DMS 273 (cell line): Measurements from ENCODE around the gene SLC6A8.

Experiments used
- DNase-seq: peaks from one replicate; lab custom pipeline; 2025; ENCODE audit not compliant: unreplicated experiment; lab: John Stamatoyannopoulos, UW

SLC6A8 gene

DNA sequence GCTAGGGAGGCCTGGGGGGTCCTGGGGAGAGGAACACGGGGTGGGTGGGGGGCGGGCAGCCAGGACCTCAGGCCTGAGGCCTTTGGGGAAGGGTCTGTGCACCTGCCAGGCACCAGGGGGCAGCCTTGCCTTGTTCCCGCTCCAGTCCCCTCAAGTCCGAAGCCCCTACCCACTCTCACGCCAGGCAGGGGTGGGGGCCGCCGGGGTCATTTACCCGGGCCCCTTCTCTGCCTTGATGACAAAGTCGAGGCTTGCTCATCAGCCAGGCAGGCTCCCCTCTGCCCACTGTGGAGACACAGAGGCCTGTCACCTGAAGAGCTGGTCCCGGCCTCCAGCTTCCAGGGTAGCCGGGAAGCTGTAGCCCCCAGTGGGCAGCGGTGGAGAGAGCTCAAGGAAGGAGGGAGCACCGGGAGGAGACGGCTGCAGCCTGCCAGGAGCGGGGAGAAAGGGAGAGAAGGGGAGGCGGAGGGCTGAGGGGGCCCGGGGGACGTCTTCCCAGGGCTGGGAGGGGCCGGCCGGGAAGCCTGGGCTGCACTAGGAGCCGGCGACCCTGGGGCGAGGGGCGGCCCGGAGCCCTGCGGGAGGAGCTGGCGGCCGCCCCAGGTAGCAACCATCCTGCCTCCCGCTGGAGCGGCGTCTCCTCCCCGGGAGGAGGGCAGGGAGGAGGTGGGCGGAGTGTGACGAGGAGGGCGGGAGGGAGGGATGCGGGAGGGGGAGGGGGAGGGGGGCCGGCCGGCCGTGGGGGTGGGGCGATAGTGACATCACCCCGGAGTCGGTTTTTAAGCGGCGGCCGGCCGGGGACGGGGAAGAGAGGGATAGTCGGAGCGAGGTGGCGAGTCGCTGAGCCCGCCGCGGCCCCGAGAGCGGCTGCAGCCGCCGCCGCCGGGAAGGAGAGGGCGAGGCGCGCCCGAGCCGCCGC is at the start of gene SLC6A8:
Gene SLC6A8, plus strand, starts transcription at position 806 of the 919 bp plus-strand sequence. CDS start 649 bp downstream, outside the sequence.
- peak; percentile 85 for DNase-seq

DNA sequence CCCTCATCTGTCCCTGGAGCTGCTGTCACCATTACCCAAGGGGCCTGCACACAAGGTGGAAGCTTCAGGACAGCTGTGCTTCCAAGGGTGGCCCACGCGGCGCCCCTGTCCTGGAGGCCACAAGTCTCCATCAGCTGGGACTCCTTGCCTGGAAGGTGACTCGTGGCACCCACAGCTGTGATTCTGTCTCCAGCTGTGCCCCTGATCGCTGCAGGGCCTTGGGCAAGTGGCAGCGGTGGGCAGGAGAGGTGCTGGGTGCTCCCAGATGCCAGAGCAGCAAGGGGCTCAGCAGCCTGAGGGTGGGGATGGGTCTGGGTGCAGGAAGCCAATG is 49.7 kb upstream of the SLC6A8 start:
- DNase-seq: no peak

DNA sequence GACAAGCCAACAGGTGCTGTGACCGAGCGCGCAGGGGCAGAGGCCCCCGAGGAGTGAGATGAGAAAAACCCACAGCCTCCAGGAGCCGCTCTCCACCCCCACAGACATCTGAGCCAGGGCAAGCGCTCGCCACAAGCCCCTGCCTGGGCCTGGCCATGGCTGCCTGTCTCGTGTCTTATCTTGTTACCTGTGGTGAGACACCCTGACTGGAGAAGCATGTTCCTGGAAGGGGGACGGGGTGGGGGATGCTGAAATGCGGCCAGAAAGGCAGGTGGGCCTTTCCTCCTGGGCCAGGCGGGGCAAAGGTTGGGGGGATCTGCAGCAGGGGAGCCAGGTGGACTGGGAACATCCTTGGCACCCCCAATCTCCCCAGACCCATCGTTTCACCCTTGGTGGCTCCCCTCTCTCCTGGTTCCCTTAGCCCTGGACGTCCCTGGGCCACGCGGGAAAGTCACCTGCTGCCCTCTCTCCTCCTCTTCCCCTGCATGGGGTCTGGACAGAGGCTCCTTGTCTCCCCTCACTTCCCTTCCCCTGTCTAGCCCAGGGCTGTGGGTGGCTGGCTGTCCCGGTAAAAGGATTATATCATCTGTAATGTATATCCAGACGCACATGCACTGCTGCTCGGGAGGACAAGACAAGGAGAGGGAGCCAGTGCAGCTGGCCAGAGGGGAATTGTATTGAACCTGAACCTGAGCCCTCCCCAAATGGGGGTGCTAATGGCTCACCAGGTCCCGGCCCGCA is 49.1 kb upstream of the SLC6A8 start:
- DNase-seq: no peak

DNA sequence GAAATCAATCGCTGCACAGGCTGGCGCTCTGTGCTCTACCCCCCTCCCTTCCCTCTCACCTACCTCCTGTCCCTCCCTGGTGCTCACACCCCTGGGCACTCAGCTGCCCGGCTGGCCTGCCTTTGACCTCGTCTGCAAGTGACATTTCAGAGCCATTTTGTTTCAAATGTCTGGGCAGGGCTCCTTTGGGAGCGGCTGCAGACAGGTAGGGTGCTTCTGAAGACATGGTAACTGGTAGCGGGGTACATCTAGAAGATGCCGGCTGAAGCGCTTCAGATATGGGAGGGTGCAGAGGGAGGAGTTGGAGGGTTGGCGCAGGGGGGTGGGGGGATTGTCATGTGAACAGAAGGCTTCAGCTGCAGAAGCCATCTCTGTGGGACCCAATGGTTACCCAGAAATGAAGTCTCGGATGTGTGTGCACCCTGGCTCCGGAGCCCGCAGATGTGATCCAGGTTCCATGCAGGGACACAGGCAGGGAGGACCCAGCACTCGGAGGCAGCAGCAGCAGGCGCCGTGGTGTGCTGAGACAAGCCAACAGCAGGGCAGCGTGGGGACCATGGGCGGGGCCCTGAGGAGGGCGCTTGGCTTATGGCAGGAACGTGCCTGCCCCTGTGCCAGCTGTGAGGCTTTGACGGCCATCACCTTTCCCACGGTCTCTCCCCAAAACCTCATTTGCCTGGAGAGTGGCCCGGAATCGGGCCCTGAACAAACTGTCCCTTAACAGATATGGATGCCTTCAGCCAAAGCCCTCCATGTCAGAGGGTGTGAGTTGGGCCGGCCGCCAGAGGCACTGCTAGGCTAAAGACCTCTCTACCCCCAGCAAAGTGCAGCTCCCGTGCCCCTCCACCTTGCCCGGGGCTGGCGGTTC is 48.3 kb upstream of the SLC6A8 start:
- peak; percentile 70 for DNase-seq

DNA sequence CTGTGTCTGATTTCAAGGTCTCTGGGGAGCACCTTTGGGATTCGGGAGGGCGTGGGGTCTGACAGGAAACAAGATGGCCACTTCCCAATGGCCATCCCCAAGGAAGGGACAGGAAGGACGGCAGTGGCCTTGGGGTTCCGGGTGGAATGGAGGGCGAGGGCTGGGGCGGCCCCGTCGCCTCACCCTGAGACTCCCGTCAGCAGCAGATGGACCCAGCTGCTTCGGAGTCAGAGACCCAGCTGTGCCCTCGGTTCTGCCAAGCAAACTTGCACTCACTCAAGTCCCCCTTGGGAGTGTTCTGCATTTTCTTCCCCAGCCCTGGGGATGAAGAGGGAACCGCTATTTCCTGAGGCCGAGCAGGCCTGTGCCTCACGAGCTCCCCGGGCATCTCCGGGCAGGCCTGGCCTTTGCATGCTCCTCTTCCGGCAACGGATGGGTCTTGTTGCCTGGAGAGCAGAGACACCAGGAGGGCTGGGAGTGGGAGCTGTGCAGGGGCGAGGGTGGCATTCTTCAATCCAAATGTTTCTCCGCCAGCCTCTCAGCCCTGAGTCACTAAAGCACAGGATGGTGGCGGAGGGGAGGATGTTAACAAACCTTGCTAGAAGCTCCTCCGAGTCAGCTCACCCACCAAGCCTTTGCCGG is 47.6 kb upstream of the SLC6A8 start:
- peak; percentile 83 for DNase-seq

DNA sequence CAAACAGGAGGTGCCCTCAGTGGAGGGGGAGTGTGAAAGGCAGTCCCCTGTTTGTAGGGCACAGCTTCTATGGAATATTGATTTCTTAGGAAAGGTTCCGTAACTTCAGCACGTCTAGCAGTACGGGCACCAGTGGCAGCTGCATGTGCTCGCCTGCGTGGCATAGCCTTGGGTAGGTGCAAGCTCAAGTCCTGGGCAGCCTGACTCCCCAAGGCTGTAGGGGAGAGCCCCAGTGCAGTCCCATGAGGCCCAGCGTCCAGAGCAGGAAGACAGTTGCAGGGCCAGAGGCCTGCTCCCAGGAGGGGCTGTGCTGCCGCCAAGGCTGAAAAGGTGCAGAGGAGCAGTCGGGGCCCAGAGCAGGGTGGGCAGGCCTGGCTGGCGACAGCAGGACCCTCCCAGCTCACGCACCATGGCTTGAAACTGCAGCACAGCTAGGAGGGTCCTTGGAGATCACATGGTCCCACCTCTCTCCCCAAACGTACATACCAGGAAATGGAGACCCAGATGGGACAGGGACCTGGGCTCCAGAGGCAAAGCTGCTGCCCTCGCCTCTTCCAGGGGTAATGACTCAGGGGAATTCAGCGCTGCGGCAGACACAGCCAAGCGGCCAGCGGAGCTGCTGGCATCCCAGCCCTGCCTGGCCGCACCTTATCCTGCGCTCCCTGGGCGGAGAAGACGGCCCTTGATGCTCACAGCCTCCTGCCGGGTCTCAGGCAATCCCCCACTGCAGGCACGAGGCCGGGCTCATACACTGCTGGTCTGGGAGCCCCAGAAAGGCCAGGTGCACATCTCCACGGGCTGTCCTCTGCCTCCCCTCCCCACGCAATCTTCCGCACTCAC is 46.8 kb upstream of the SLC6A8 start:
- no peak for DNase-seq

DNA sequence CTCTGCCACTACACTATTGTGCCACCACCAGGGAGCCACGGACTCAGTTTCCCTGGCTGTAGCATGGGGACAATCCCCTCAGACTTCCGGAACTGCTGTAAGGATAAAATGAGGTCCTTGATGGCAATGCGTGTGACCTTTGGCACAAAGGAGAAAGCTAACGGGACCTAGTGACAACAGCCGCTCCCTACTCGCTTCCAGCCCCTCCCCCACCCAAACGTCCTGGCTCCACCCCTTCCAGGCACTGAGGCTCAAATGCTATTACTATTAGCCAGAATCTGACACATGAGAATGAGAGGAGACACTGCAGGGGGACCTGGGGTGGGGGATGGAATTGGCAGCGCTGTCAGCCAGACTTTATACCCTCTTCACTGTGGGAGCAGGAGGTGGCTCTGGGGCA is 46.1 kb upstream of the SLC6A8 start:
- no peak for DNase-seq

DNA sequence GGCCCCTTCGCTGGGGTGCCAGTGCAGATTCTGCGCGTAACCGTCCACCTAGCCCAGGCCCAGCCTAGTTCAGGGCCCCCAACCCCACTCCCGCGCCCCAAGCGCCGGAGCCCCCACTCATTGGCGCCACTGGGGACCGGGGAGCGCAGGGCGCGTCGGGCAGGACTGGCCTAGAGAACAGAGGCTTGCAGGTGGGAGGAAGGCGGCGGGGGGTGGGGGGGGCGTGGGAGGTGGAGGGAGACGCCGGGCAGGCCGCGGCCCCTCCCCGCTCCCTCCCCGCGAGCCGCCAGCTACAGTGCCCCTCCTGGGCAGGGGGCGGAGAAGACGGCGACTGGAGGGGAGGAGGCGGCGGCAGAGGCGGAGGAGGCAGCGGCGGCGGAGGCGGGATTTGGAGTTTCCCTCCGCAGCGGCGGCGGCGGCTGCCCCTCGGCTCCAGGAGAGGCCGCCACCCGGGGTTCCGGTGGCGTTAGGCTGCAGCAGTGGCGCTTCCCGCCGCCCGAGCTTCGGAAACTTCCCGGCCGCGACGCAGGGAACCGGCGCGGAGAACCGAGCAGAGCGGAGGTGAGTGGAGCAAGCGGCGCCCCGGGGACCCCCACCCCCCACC is 45.6 kb upstream of the SLC6A8 start:
- DNase-seq: peak; percentile 64

DNA sequence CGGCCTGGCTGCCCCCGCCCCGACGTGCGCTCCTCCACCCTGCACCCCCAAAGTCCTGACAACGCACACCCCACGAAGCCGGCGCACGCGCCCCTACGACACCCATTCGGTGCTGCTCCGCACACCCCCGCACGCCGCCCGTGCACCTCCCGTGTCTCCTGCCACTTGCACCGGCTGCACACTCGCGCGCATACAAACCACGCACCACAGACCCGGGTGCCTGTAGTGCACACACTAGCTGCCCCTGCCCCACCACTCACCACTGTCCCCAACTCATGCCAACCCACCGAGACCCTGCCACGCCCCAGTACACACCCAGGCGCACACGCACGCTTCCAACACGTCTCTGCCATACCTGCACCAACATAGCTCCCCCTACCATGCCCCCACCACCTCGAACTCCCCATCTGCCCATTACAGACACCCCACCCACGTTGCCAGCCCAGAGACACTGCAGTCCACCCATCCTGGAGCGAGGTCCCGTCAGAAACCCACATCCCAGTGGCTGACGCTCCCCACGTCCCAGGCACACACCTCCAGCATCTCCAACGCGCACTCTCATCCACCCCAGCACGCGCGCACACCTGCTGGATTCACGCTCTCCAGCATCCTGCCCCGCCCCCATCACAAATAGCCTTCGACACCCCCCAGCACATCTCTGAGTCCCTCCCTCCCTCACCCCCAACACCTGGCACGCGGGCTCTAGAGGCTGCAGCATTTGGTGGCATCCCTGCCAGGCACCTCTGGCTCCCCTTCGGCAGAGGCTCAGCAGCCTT is 44.9 kb upstream of the SLC6A8 start:
- peak; percentile 45 for DNase-seq

DNA sequence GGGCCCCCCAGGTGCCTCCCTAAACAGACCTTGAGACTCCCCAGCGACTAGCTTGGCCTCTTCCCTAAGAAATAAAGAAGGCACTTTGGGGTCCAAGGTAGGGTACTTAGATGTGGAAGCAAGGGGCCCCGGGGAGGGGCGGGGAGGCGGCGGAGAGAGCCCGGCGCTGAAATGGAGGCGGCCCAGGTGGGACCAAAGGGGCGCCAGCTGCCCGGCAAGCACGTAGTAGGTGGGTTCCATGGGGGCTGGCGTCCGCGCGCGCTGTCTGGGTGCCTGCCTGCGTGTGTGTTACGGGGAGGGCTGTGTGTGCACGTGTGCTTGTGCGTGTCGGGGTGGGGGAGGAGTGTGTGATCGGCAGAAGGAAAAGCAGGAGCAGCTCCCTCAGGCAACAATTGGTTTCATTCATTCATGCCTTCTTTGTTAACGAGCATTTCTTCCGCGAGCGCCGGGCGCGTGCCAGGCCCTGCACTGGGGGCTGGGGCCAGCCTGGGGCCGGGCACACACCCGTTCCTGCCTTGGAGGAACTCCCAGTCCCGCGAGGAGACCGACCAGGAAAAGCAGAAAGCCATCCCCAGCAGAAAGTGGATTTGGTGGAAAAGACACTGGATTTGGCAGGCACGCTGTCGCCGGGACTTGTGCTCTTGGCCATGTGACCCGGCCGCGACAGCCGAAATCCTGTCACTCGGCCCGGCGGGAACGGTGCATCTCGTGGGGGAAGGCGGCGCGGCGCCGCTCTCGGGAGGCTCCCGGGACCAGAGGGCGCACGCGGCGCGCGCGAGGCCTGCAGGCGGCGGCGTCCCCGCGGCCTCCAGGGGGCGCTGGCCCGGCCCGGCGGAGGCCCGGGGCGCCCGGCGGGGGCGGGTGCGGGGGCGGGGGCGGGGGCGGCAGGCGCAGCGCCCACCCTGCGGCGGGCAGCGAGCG is 44.0 kb upstream of the SLC6A8 start:
- peak; percentile 69 for DNase-seq

DNA sequence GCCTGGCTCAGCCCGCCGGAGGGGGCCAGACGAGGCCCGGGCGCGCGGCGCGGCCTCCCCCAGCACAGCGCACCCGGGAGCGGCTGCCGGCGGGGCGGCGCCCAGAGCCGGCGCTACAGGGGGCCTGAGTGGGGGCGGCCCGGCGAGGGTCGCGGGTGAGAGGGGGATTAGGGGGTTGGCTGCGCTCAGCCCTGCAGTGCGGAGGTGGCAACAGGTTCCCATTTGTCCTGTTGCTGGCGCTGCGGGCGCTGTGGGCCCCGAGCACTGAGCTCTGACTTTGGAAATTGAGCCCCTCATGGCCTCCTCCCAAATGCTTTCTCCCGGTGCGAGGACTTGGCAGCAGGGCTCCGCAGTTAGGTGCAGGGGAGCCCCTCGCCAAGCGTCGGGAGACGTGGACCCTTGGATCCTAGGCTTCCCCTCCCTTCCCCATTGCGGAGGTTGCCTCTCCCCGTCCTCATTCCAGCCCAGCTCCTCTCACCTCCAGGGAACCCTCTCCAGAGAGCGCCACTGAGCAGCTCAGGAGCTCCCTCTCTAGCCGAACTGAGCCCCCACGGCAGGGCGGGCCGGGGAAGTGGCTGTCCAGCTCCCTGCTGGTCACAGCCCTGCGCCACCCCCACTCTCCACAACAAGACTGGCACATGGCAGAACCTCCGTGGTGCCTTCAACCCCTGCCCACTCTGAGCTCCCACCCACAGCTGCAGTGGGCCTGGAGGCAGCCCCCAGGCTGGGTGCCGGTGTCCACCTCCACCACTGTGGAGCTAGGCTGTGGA is 43.2 kb upstream of the SLC6A8 start:
- peak; percentile 52 for DNase-seq

DNA sequence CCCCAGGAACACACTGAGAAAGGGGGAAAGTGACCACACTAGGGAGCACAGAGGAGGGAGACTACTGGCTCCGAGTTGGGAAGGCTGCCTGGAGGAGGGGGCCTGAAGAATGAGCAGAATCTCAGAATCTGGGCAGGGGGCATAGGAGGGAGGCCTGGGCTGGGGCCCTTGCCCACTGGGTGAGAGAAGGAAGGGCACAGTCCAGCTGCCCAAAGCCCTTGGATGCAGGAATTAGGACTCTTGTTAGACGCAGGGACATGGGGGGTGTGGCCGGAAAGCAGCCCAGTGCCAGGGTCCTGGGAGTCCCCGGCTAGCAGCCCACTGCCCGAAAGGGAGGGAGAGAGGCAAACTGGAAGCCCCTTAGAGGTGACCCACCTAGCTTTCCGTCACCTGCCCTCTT is 42.6 kb upstream of the SLC6A8 start:
- DNase-seq: no peak

DNA sequence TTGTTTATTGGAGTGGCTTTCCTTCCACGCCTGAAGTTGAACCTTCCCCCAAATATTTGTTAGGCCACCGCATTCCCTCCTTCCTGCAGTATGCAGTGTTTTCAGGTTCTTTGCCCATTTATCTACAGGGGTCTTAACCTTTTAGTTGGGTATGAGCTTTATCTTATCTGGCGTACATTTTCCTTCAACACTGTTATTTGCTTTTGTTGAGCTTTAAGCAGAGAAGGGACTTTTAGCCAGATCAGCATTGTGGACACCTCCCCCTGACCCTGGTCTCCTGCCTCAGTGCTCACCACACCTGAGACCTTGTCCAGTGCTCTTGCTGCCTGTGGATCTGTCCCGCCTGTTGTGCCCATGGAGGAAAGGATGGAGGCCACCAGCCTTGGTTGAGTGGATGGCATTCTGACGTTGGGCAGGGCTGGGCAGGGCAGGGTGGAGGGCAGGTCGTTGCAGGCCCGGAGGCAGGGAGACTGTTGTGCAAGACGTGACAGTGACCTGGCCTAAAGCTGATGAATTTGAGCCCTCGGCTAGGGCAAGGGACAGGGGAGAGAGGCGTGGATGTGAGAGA is 41.7 kb upstream of the SLC6A8 start:
- no peak for DNase-seq

DNA sequence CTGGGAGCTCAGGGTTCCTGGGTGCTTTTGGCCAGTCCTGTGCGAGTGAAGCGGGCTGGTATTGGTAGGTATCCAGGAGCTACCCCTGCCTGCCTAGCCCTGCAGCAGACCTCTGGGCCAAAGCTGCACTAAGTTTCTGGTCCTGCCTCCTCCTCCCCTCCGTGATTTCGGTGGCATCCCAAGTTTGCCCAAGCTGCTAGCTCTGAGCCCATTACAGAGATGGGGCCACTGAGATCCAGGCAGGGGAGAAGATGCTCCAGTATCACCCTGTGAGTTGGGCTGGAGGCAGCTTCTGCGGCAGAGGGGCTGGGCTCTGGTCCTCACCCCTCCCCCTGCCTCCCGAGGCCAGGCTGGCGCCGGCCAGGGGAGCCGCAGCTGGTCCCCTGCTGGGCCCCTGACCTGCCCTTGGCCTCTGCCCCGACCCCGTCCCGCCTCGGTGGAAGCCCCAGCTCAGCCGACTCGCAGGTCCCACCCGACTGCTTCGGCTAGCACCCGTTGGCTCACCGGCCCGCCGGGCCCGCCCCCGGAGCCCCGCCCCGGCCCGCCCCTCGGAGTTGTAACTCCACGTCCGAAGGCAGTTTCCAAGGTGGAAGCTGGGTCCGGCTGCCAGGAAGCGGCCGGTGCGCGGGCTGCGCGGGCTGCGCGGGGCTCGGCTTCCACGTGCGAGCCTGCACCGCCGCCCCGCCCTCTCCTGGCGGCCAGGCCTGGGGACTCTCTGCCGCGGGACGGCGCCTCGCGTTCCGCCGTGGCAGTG is 40.9 kb upstream of the SLC6A8 start, which contains the start of gene DUSP9:
Gene DUSP9, plus strand, starts transcription at position 584 of the 754 bp plus-strand sequence. CDS start 751 bp downstream, outside the sequence.
- peak; percentile 79 for DNase-seq

DNA sequence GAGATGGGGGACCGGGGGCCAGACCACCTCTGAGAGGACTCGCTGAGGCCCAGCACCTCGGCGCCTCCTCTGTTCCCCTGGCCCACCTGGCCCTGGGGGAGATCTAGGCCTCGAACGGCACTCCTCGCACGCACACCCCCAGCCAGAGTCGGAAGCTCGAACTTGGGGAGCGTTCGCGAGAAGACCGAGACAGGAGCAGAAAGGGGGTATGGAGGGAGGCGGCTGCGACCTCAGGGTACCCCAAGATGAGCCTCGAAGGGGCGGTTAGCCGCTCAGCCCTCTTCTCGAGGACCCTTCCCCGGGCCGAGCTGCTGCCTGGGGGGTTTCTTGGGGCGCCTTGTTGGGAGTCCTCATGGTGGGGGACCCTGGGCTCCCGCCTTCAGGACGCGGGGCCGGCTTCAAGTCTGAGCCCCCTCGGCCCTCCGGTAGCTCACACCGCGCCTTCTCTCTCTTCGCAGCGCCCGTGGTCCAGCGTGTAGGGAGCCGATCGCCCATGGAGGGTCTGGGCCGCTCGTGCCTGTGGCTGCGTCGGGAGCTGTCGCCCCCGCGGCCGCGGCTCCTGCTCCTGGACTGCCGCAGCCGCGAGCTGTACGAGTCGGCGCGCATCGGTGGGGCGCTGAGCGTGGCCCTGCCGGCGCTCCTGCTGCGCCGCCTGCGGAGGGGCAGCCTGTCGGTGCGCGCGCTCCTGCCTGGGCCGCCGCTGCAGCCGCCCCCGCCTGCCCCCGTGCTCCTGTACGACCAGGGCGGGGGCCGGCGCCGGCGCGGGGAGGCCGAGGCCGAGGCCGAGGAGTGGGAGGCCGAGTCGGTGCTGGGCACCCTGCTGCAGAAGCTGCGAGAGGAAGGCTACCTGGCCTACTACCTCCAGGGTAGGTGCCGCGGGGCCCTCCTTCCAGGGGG is 40.0 kb upstream of the SLC6A8 start:
- no peak for DNase-seq
